GM23338 (cell line): Measurements from ENCODE around the gene PUS1. TPM values are rescaled to one million over a fixed set of nuclear protein-coding genes. Genes with fewer than 3 reads are reported as not detected.

Experiments
- ATAC-seq: fragments of 200-7000 bp; cut with Tn5 transposase; 3 replicates; pipeline ENCODE4 v1.9.1; 2020
- DNase-seq: peaks from one replicate; pipeline ENCODE4 v3.0.0-alpha.2; 2015; ENCODE audit warnings: low spot score
- H2AFZ ChIP-seq: fragments of 200-600 bp; sonication (generic); 2 replicates; pipeline ENCODE4 v1.8.0; 2016; ENCODE audit warnings: antibody characterized with exemption, mild to moderate bottlenecking, moderate library complexity
- H3F3A ChIP-seq: fragments of 200-600 bp; sonication (generic); replicated peaks from 2 replicates; pipeline ENCODE4 v1.8.0; 2017; ENCODE audit warnings: antibody characterized with exemption, mixed run types, low read depth
- H3K27ac ChIP-seq: fragments of 200-600 bp; sonication (generic); 2 replicates; pipeline ENCODE4 v1.6.1; 2016; ENCODE audit warnings: low read depth
- H3K27me3 ChIP-seq: fragments of 200-600 bp; sonication (generic); 2 replicates; pipeline ENCODE4 v1.8.0; 2016; ENCODE audit warnings: mild to moderate bottlenecking, mixed run types, moderate library complexity; ENCODE audit not compliant: insufficient read depth
- H3K36me3 ChIP-seq: fragments of 200-600 bp; sonication (generic); 2 replicates; pipeline ENCODE4 v1.8.0; 2016; ENCODE audit warnings: mild to moderate bottlenecking; ENCODE audit not compliant: insufficient read depth
- H3K4me1 ChIP-seq: fragments of 200-600 bp; sonication (generic); 2 replicates; pipeline ENCODE4 v1.8.0; 2016; ENCODE audit warnings: mild to moderate bottlenecking, moderate library complexity; ENCODE audit not compliant: insufficient read depth
- H3K4me2 ChIP-seq: fragments of 200-600 bp; sonication (generic); 2 replicates; pipeline ENCODE4 v1.7.1; 2017; ENCODE audit warnings: mixed run types
- H3K4me3 ChIP-seq: fragments of 200-600 bp; sonication (generic); 2 replicates; pipeline ENCODE4 v1.6.1; 2016; ENCODE audit warnings: mixed run types
- H3K79me2 ChIP-seq: fragments of 200-600 bp; sonication (generic); replicated peaks from 2 replicates; pipeline ENCODE4 v1.8.0; 2017; ENCODE audit warnings: mild to moderate bottlenecking; ENCODE audit not compliant: insufficient read depth
- H3K9me2 ChIP-seq: fragments of 200-600 bp; sonication (generic); 2 replicates; pipeline ENCODE4 v1.8.0; 2017; ENCODE audit not compliant: insufficient read depth
- H4K20me1 ChIP-seq: fragments of 200-600 bp; sonication (generic); replicated peaks from 2 replicates; pipeline ENCODE4 v1.8.0; 2017; ENCODE audit warnings: mild to moderate bottlenecking; ENCODE audit not compliant: insufficient read depth
- H3K27ac Mint-ChIP-seq: 2 replicates; pipeline ENCODE4 v1.8.0; 2020; ENCODE audit warnings: inconsistent platforms, mild to moderate bottlenecking, moderate library complexity, mixed read lengths
- H3K27me3 Mint-ChIP-seq: 3 replicates; pipeline ENCODE4 v1.8.0; 2022; ENCODE audit warnings: low read depth, mild to moderate bottlenecking, moderate library complexity, mixed read lengths, inconsistent platforms; ENCODE audit not compliant: insufficient read depth, poor library complexity
- H3K36me3 Mint-ChIP-seq: 3 replicates; pipeline ENCODE4 v1.8.0; 2021; ENCODE audit warnings: low read depth, mild to moderate bottlenecking, inconsistent platforms, moderate library complexity, mixed read lengths
- H3K4me1 Mint-ChIP-seq: 3 replicates; pipeline ENCODE4 v1.8.0; 2020; ENCODE audit warnings: mild to moderate bottlenecking, inconsistent platforms, mixed read lengths
- H3K4me3 Mint-ChIP-seq: 3 replicates; pipeline ENCODE4 v1.8.0; 2021; ENCODE audit warnings: moderate library complexity, mild to moderate bottlenecking, inconsistent platforms, mixed read lengths
- H3K9me3 Mint-ChIP-seq: 3 replicates; pipeline ENCODE4 v1.8.0; 2020; ENCODE audit warnings: moderate library complexity, mild to moderate bottlenecking, inconsistent platforms, mixed read lengths
- CREB1 ChIP-seq: fragments of 250-450 bp; sonication (Bioruptor Pico); IDR thresholded peaks from 2 replicates; pipeline ENCODE4 v1.5.0; 2020; ENCODE audit warnings: low read depth, mild to moderate bottlenecking, moderate library complexity
- CTCF ChIP-seq, 2 experiments: fragments of 200-600 bp in 1 of 2; sonication (generic) in 1 of 2; conservative IDR thresholded peaks; 2 replicates each; pipeline versions ENCODE4 v1.5.1 to v1.6.1; 2016 to 2017; ENCODE audit warnings: antibody characterized with exemption in 2 of 2, low read depth in 2 of 2, mild to moderate bottlenecking in 2 of 2, moderate library complexity in 1 of 2
- ETS1 ChIP-seq: IDR thresholded peaks from 2 replicates; pipeline ENCODE4 v1.6.1; 2016; ENCODE audit warnings: antibody characterized with exemption
- EZH2 ChIP-seq: fragments of 200-600 bp; sonication (generic); IDR thresholded peaks from one replicate; pipeline ENCODE4 v1.8.0; 2017; ENCODE audit warnings: antibody characterized with exemption, mild to moderate bottlenecking, low read depth; ENCODE audit not compliant: unreplicated experiment
- EZH2phosphoT487 ChIP-seq: fragments of 200-600 bp; sonication (generic); IDR thresholded peaks from one replicate; pipeline ENCODE4 v1.8.1; 2018; ENCODE audit warnings: antibody characterized with exemption; ENCODE audit not compliant: unreplicated experiment
- JUNB ChIP-seq: IDR thresholded peaks from one replicate; pipeline ENCODE4 v1.6.1; 2016; ENCODE audit warnings: antibody characterized with exemption; ENCODE audit not compliant: unreplicated experiment
- NANOG ChIP-seq: IDR thresholded peaks from 2 replicates; pipeline ENCODE4 v1.6.1; 2016; ENCODE audit warnings: antibody characterized with exemption, borderline replicate concordance
- POLR2AphosphoS5 ChIP-seq: IDR thresholded peaks from 2 replicates; pipeline ENCODE4 v1.6.1; 2016; ENCODE audit warnings: antibody characterized with exemption, low read depth
- REST ChIP-seq: IDR thresholded peaks from one replicate; pipeline ENCODE4 v1.6.1; 2018; ENCODE audit warnings: antibody characterized with exemption; ENCODE audit not compliant: unreplicated experiment
- STAT1 ChIP-seq: IDR thresholded peaks from one replicate; pipeline ENCODE4 v1.6.1; 2016; ENCODE audit warnings: antibody characterized with exemption; ENCODE audit not compliant: unreplicated experiment
- ZNF114 ChIP-seq: fragments of 250-450 bp; sonication (Bioruptor Pico); IDR thresholded peaks from 2 replicates; pipeline ENCODE4 v1.5.0; 2020; ENCODE audit warnings: mild to moderate bottlenecking, moderate library complexity
- ZNF331 ChIP-seq: fragments of 250-450 bp; sonication (Bioruptor Pico); IDR thresholded peaks from 2 replicates; pipeline ENCODE4 v1.5.0; 2020; ENCODE audit warnings: low read depth, mild to moderate bottlenecking, moderate library complexity
- ZNF462 ChIP-seq: fragments of 250-450 bp; sonication (Bioruptor Pico); IDR thresholded peaks from 2 replicates; pipeline ENCODE4 v1.5.0; 2020; ENCODE audit warnings: mild to moderate bottlenecking, moderate library complexity
- polyA plus RNA-seq: library from polyadenylated mRNA; unstranded; fragments of >200 nt; fragmentation: Nextera tagmentation; extraction: Ambion mirVana; gene quantifications from 2 replicates; pipeline ENCODE4 v1.2.1, GENCODE V29; 2016
- total RNA-seq: library from RNA; depleted of rRNA; stranded (reverse); fragments of >200 nt; shearing (Covaris generic); gene quantifications from 2 replicates; pipeline ENCODE4 v1.2.3, GENCODE V29; 2014

PUS1 gene
- total and polyA plus RNA-seq, 2 experiments from 2014 or later, result 52.4 to 73.0 TPM

GRCh38 chr12:131903270-131904255 lies 25.5 kb upstream of the PUS1 start:
- H3F3A ChIP-seq, result 0 out of 2 replicates have a peak, but pooled peaks cover 8% of the 10 kb centered on the region
- H3K36me3 ChIP-seq, result no peaks in the 10 kb centered on the region
- H3K9me2 ChIP-seq, result no peaks in the 10 kb centered on the region
- Mint-ChIP-seq H3K27me3 (peaks cover 8% of the 10 kb centered on the region), H3K4me1 (peaks cover 5% of the 10 kb centered on the region; the same call in 1 of the 3 replicates), H3K36me3 (no peaks in the 10 kb centered on the region; the same call in 2 of the 3 replicates), H3K27ac (no peak overlapping the region; the same call in 1 of the 2 replicates), H3K4me3 (no peak overlapping the region), H3K9me3 (no peaks in the 10 kb centered on the region)
- no peaks in the 10 kb centered on the region for H3K4me1 ChIP-seq
- H3K4me2 ChIP-seq, result no peak overlapping the region
- no peak overlapping the region for H3K4me3 ChIP-seq
- no peak overlapping the region for H2AFZ ChIP-seq
- TF ChIP-seq ZNF114 (CRISPR knock-in tag), result no peak
- TF ChIP-seq CREB1 (CRISPR knock-in tag), result no peak
- no peak for TF ChIP-seq JUNB
- no peak for TF ChIP-seq STAT1
- no peak for TF ChIP-seq ETS1
- no peak for TF ChIP-seq POLR2AphosphoS5
- no peak for TF ChIP-seq ZNF331 (CRISPR knock-in tag)
- TF ChIP-seq ZNF462, result no peak
- TF ChIP-seq EZH2phosphoT487, result no peak
- no peak for TF ChIP-seq NANOG
- TF ChIP-seq REST, result no peak
- TF ChIP-seq EZH2, result no peak
- TF ChIP-seq CTCF (conservative IDR thresholded peaks at IDR 0.05; ENCODE audit: low read depth in 2 of 2), result no peak
- peaks cover 8% of the 10 kb centered on the region for H4K20me1 ChIP-seq
- H3K27me3 ChIP-seq, result no peaks in the 10 kb centered on the region
- ATAC-seq (no peak), DNase-seq (no peak)
- H3K27ac ChIP-seq, result no peak overlapping the region
- H3K79me2 ChIP-seq, result peaks cover 25% of the 10 kb centered on the region
